Measurements from ENCODE around the gene WDR90.

WDR90 gene

DNA sequence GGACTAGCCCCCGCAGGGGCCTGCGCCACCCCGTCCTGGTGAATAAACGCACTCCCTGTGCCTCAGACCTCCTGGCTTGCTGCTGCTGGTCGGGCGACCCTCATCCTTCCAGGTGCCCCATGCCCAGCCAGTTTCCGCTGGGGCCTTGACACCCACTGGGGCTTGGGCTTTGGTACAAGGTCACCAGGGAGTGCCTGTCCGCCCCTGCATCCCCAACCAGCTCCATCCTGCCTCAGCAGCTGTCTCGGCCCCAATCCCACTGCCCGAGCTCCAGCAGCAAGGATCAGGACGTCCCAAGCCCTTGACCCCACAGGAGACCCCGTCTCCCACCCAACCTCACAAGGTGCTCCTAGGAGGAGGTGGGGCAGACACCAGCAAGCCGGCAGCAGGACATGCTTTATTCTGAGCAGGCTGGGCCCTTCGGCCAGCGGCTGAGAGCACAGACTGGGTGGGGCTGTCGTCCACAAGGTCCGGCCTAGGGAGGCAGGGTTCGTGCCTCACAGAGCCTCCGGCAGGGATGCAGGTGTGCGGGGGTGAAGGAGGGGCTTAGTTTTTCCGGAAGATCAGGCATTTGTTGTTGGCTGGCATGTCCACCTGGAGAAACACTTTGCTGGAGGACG is 15.0 kb upstream of the WDR90 start:
- in situ Hi-C loops (cut with MboI; ENCODE audit: low pct_unique_long_range_greater_than_20kb, low sequenced_read_pairs, unreplicated experiment): no loop called here
- no peak for DNase-seq (ENCODE audit: low spot score)
- TF ChIP-seq, protein P1, sequence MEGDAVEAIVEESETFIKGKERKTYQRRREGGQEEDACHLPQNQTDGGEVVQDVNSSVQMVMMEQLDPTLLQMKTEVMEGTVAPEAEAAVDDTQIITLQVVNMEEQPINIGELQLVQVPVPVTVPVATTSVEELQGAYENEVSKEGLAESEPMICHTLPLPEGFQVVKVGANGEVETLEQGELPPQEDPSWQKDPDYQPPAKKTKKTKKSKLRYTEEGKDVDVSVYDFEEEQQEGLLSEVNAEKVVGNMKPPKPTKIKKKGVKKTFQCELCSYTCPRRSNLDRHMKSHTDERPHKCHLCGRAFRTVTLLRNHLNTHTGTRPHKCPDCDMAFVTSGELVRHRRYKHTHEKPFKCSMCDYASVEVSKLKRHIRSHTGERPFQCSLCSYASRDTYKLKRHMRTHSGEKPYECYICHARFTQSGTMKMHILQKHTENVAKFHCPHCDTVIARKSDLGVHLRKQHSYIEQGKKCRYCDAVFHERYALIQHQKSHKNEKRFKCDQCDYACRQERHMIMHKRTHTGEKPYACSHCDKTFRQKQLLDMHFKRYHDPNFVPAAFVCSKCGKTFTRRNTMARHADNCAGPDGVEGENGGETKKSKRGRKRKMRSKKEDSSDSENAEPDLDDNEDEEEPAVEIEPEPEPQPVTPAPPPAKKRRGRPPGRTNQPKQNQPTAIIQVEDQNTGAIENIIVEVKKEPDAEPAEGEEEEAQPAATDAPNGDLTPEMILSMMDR (IDR thresholded peaks at IDR 0.05; ENCODE audit: extremely low read depth, insufficient read depth, missing control alignments): no peak

DNA sequence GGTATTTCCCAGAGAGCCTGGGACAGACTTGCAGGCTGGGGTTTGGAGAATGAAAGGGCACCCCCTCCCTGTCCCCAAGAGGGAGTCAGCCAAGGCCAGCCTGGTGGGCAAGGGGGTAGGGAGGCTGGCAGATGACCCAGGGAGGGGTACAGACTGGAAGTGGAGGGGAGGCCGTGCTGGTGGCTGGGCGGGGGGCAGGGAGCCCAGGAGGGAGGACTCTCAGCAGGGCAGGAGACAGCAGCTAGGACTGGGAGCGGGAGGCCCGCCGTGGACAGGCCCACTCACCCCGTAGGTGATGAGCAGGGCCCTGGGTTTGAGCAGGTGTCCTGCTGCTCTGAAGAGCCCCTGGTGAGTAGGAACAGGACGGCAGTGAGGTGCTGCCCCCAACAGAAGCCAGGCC is 14.2 kb upstream of the WDR90 start:
- TF ChIP-seq, protein P1 (IDR thresholded peaks at IDR 0.05; ENCODE audit: extremely low read depth, insufficient read depth, missing control alignments): no peak
- in situ Hi-C loops (cut with MboI; ENCODE audit: low pct_unique_long_range_greater_than_20kb, low sequenced_read_pairs, unreplicated experiment): no loop called here

DNA sequence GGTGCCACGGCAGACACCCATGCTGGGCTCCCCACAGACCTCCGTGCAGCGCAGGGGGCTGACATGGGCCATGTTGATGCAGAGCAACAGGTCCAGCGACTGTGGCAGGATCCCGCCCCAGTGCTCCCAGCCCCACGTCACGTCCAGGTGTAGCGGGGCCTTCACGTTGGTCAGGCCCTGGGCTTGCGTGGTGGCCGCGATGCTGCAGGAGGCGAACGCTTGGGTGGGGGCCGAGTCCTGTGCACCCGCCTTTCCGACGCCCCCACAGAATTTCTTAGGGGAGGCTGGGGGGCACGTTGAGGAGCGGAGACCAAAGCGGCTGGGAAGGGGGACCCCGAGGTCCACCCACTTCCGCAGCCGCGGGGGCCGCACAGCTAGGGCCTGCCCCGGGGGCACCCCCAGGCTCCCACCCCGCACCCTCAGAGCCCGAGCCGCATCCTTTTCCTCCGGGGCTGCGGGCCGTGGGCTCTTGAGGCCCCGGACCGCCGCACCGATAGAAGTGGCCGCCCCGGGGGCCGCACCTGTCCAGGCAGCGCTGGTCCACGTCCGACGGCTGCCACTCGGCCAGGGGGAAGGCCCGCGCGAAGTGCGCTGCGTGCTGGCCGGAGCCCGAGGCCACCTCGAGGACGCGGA is 13.5 kb upstream of the WDR90 start:
- no peak for DNase-seq (ENCODE audit: low spot score)
- TF ChIP-seq, protein P1 (IDR thresholded peaks at IDR 0.05; ENCODE audit: extremely low read depth, insufficient read depth, missing control alignments): no peak
- in situ Hi-C loops (cut with MboI; ENCODE audit: low pct_unique_long_range_greater_than_20kb, low sequenced_read_pairs, unreplicated experiment): no loop called here

More for the DNA sequence above, 14.2 kb upstream of the WDR90 start:
- no peak for DNase-seq (ENCODE audit: low spot score)

DNA sequence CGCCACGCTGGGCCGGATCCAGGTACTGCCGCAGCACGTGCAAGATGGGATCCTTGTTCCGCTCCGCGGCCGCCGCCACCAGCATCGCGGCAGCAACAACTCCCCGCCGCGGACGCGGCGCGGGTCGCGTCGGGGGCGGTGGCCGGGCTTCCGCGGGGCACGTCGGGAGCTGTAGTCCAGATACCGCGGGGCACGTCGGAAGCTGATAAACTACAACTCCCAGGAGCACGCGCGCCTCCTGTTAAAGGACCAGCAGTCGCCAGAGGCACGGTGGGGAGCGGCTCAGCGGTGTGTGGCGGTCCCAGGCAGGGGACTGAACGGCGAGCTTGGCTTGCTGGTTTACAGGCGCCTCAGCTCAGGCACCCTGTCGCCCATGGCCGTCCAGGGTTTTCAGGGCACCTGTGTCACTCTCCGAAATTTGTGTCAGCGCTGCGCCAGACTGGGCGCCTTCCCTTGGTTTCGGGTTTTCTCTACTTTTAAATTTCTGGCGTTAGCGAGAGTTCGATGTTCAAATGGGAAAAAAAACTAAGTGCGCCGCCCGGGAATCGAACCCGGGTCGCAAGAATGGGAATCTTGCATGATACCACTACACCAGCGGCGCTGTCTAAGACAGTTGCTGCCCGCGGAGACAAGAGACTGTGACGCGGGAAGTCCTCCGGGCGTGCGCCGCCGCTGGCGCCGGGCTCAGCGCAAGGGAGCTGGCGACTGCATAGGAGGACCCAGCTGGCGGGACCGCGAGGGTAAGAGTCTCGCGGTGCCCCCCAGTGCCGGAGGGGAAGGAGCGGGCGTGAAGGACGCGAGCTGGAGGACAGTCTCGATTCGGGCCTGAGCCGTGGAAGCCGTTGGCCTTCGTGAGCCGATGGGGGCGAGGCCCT is 12.7 kb upstream of the WDR90 start, which contains the start of gene METTL26:
Gene METTL26 (minus strand): TSS at position 100 of the 875 bp plus-strand sequence. CDS start 15 bp downstream, at position 85.
- in situ Hi-C loops (cut with MboI; ENCODE audit: low pct_unique_long_range_greater_than_20kb, low sequenced_read_pairs, unreplicated experiment): no loop called here
- TF ChIP-seq, protein P1 (IDR thresholded peaks at IDR 0.05; ENCODE audit: extremely low read depth, insufficient read depth, missing control alignments): no peak

DNA sequence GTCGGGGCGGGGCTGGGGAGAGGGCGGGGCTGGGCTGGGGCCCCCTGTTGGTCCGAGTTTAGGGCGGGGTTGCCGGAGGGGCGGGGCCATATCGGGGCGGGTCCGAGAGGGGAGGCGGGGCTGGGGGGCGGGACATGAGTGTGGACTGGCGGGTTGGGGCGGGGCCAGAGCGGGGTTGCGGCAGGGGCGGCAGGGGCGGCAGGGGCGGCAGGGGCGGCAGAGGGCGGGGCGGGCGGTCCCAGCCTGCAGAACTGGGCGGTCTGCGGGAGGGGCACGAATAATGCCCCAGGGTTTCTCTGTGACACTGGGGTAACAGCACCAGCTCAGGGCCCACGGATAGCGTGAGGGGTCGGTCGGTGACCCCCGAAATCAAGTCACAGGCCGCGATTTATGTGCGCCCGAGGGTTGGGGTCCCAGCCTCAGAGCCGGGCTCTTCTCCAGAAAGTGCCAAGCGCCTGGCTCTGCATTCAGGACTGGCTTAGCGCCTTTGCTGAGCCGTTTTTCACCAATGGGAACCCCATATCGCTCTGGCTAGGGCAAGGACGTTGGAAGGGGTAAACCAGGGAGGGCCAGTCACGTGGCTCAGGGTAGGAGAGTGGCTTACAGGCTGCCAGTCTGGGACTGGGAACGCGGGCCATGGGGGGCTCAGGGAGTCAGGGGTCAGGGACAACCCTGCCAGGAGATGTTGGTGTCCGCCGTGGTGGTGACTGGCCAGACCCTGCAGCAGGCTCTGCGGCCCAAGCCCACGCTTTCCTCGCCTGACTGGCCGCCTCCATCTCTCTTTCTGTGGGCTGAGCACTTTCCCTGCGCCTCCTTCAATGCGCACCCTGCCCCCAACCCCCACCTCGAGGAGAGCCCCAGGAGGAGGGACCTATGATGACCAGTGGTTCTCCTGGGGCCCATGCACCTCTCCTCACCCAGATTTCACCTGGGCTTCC is 11.8 kb upstream of the WDR90 start:
- in situ Hi-C loops (cut with MboI; ENCODE audit: low pct_unique_long_range_greater_than_20kb, low sequenced_read_pairs, unreplicated experiment): no loop called here
- DNase-seq (ENCODE audit: low spot score): peak; percentile 100

More for the DNA sequence above, 12.7 kb upstream of the WDR90 start, which contains the start of gene METTL26:
- DNase-seq (ENCODE audit: low spot score): peak; percentile 99

More for the DNA sequence above, 11.8 kb upstream of the WDR90 start:
- TF ChIP-seq, protein P1 (IDR thresholded peaks at IDR 0.05; ENCODE audit: extremely low read depth, insufficient read depth, missing control alignments): no peak
